Esophagus squamous epithelium (tissue), 4 donors: Measurements from ENCODE around the gene PRG3.

Experiments used
- CTCF ChIP-seq, 6 experiments: fragments of 450-650 bp in 4 of 6; fragments of 200-600 bp in 2 of 6; sonication (generic) in 2 of 6; IDR thresholded peaks; one replicate each; pipeline ENCODE4 v1.5.1; 2016 to 2019; ENCODE audit warnings: antibody characterized with exemption in 6 of 6, mild to moderate bottlenecking in 4 of 6, moderate library complexity in 4 of 6
- POLR2A ChIP-seq, 4 donors: fragments of 450-650 bp; IDR thresholded peaks; one replicate each; pipeline ENCODE4 v1.6.1; 2017; ENCODE audit warnings: antibody characterized with exemption in 4 of 4, mild to moderate bottlenecking in 4 of 4, moderate library complexity in 3 of 4

- TF ChIP-seq CTCF (IDR thresholded peaks at IDR 0.05), result no peak
- TF ChIP-seq POLR2A (IDR thresholded peaks at IDR 0.05), result no peak
Measured at GRCh38 chr11:57403802-57404147, 22.8 kb upstream of the PRG3 start.
